ENCODE measurements around the gene PPID. TPM values are rescaled to one million over a fixed set of nuclear protein-coding genes. Genes with fewer than 3 reads are reported as not detected.
"Not testable (repeated sequence)": the region's sequence is repeated elsewhere in the genome, so short reads cannot be mapped to it uniquely, and the experiment has no call there.

Gene PPID
- total RNA-seq, 1 donor from 2014 or later = 15.9 TPM

DNA sequence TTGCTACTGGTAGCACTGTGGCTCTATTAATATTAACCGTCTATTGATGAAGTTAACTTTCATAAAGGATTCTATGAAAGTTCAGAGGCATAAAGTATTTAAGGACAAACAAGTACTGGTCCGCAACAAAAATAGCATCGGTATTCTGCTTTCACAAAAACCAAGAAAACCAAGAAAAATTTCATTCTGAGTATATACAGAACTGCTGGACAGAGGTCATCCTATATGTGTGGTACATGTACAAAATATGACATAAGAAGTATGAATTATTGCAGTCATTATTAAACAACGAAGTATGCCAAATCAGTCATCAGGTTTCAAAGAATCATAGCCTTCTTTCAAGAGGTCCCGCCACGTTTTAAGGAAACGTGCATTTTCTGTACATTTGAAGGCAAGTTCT, 53.9 kb downstream of the PPID start:
- no peak for DNase-seq (ENCODE audit: low read depth in 2 of 2)

DNA sequence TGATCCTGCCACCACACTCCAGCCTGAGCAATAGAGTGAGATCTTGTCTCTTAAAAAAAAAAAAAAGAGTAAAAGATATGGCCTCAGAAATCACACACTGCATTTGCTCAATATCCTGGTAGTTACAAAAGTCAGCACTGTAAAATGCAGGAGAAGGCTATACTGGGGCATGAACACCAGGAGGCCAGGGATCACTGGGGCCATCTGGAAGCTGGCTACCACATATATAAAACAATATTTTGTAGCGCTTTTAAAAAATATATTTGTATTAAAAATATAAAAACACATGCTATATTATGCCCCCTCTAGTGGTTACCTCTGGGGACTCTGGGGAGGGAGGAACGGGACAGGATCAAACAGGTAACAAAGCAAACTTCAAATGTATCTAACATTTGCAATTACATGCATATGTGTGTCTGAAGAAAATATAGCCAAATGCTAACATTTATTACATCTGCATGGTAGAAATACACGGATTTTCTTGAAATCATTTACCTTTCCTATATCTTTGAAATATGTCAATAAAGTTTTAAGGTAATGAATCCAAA, 55.5 kb downstream of the PPID start:
- DNase-seq (ENCODE audit: low read depth in 2 of 2) = peak; percentile 3 to 57

DNA sequence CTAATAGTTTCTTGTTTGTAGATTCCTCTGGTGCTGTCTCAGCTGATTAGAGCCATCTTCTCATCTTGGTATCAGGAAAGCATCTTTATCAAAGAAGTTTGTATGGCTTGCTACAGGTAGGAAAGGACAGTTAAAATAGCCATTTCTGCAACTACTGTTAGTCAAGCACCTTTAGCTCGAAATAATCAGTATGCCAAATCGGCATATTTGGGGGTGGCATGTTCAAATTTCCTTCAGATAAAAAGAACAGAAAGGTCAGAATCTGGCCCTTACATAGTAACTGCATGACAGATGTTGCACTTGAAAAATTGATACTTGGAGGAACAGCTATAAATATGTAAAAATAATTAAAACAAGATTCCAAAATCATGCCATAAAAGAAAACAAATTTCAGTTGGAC, 56.3 kb downstream of the PPID start:
- no peak for DNase-seq (ENCODE audit: low read depth in 2 of 2)

DNA sequence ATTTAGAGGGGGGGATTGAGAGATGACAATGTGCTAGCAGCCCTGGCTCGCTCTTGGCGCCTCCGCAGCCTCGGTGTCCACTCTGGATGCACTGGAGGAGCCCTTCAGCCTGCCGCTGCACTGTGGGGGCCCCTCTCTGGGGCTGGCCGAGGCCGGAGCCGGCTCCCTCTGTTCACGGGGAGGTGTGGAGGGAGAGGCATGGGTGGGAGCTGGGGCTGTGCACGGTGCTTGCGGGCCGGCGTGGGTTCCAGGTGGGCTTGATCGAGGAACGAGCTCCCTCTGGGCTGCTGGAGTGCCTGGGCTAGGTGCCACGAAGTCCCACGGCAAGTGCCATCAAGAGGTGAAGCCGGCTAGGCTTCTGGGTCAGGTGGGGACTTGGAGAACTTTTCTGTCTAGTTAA, 58.4 kb downstream of the PPID start:
- no peak for DNase-seq (ENCODE audit: low read depth in 2 of 2)

DNA sequence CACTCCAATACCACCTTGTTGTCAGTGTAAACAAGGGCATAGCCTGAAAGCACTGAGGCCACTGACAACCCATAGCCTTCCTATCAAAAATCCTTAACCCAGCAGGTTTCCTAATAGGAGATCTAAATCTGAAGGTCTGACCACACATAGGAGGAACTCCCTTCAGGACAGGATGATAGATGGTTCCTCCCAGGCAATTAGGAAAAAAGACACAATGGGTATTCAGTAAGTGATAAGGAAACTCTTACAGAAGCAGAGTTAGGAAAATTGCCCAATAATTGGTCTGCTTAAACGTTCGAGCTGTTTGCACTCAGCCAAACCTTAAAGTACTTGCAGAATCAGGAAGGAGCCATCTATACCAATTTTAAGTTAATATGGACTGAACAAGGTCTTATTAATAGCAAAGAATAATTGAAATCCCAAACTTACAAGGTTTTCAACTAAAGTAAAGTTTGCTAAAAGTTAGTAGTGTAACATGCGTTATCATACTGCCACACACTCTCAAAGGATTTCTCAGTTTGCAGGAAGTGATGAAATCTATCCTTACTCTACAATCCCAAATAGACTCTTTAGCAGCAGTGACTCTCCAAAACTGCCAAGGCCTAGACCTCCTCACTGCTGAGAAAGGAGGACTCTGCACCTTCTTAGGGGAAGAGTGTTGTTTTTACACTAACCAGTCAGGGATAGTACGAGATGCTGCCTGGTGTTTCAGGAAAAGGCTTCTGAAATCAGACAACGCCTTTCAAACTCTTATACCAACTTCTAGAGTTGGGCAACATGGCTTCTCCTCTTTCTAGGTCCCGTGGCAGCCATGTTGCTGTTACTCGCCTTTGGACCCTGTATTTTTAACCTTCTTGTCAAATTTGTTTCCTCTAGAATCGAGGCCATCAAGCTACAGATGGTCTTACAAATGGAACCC, 59.2 kb downstream of the PPID start:
- DNase-seq (ENCODE audit: low read depth in 2 of 2) = not testable (repeated sequence)

DNA sequence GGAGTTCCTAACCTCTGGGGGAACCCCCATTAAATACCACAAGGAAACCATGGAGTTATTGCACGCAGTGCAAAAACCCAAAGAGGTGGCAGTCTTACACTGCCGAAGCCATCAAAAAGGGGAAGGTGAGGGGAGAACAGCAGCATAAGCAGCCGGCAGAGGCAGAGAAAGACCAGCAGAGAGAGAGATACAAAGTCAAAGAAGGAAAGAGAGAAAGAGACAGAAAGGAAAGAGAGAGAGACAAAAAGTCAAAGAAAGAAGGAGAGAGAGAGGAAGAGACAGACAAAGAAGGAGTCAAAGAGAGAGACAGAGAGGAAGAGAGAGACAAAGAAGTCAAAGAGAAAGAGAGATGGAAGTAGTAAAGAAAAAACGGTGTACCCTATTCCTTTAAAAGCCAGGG, 59.9 kb downstream of the PPID start:
- not testable (repeated sequence) for DNase-seq (ENCODE audit: low read depth in 2 of 2)

Other genes with a start within 250 kb of the PPID start
- 0.22 TPM in 1 of 2 replicates, not detected in the other for gene RXFP1, start 201.5 kb downstream of the PPID start, total RNA-seq
- 4.4 and 6.5 TPM in 2 replicates for gene C4orf46, start 51.5 kb downstream of the PPID start, total RNA-seq
- 9.8 and 12.3 TPM in 2 replicates for gene ETFDH, start 51.1 kb downstream of the PPID start, total RNA-seq
- gene FNIP2, start 45.6 kb upstream of the PPID start, total RNA-seq = 21.6 and 42.3 TPM in 2 replicates

All from lung microvascular endothelial cell (primary cell).